Epithelial cell of proximal tubule (primary cell): ENCODE data around the gene TSPAN8. TPM values are rescaled to one million over a fixed set of nuclear protein-coding genes. Genes with fewer than 3 reads are reported as not detected.

ENCODE experiments used
- DNase-seq: peaks from one replicate; pipeline ENCODE4 v3.0.0-alpha.2; 2011; ENCODE audit warnings: low read depth
- H3K4me3 ChIP-seq: 2 replicates; pipeline ENCODE4 v1.5.1; 2011; ENCODE audit warnings: low read depth, mild to moderate bottlenecking, low read length
- CTCF ChIP-seq: conservative IDR thresholded peaks from 2 replicates; pipeline ENCODE4 v1.5.1; 2012; ENCODE audit warnings: low read depth, mild to moderate bottlenecking, low read length
- total RNA-seq: library from RNA; depleted of rRNA; stranded (reverse); fragments of >200 nt; gene quantifications from 2 replicates; pipeline ENCODE4 v1.2.3, GENCODE V29; 2015

Gene TSPAN8
- total RNA-seq, 1 donor from 2014 or later = 3.8 TPM

GRCh38 chr12:71108355-71108754 is 49.4 kb downstream of the TSPAN8 start:
- DNase-seq = no peak
- no peak overlapping the region for H3K4me3 ChIP-seq
- no peak for TF ChIP-seq CTCF

GRCh38 chr12:71107936-71108335 is 49.9 kb downstream of the TSPAN8 start:
- H3K4me3 ChIP-seq = no peak overlapping the region
- TF ChIP-seq CTCF = no peak
- no peak for DNase-seq

GRCh38 chr12:71105956-71106355 is 51.8 kb downstream of the TSPAN8 start:
- DNase-seq = no peak

GRCh38 chr12:71092290-71092689 is 65.5 kb downstream of the TSPAN8 start:
- no peak for DNase-seq
- H3K4me3 ChIP-seq = no peak overlapping the region
- no peak for TF ChIP-seq CTCF

More at GRCh38 chr12:71105956-71106355, 51.8 kb downstream of the TSPAN8 start:
- no peak overlapping the region for H3K4me3 ChIP-seq
- no peak for TF ChIP-seq CTCF

GRCh38 chr12:71090971-71091370 is 66.8 kb downstream of the TSPAN8 start:
- no peak for TF ChIP-seq CTCF
- DNase-seq = no peak
- no peak overlapping the region for H3K4me3 ChIP-seq

GRCh38 chr12:71085575-71085974 is 72.2 kb downstream of the TSPAN8 start:
- no peak overlapping the region for H3K4me3 ChIP-seq
- no peak for DNase-seq
- no peak for TF ChIP-seq CTCF

- no peak for TF ChIP-seq CTCF
- H3K4me3 ChIP-seq = no peak overlapping the region
- no peak for DNase-seq
Observed at GRCh38 chr12:71075743-71076142, 82.1 kb downstream of the TSPAN8 start.

Other genes starting within 250 kb of the TSPAN8 start
- gene PTPRR, start 237.3 kb downstream of the TSPAN8 start, total RNA-seq = 0.43 and 0.46 TPM in 2 replicates